IMR-90 (cell line): Measurements from ENCODE around the gene C3orf70. TPM values are rescaled to one million over a fixed set of nuclear protein-coding genes. Genes with fewer than 3 reads are reported as not detected.

Experiments used
- ATAC-seq: fragments of 200-7000 bp; cut with Tn5 transposase; 2 replicates; pipeline ENCODE4 v1.9.1; 2020; ENCODE audit warnings: low read depth, mild to moderate bottlenecking, moderate library complexity
- BruUV-seq: library from RNA; stranded (reverse); fragments of 400-500 nt; replicated peaks from 2 replicates; lab custom pipeline; 2021; lab: Mats Ljungman, UMichigan
- CTCF ChIA-PET: fragments of 300-600 bp; formaldehyde crosslinking; extraction: SDS; loops from one replicate; lab custom pipeline; 2021; ENCODE audit warnings: antibody characterized with exemption; lab: Yijun Ruan, JAX
- POLR2A ChIA-PET: fragments of 300-600 bp; sonication (Branson Sonifier 250); formaldehyde crosslinking; loops from one replicate; lab custom pipeline; 2022; ENCODE audit warnings: antibody characterized with exemption; ENCODE audit not compliant: unreplicated experiment; lab: Charles Lee
- DNase-seq: peaks from one replicate; pipeline ENCODE4 v3.0.0; 2013
- H2AFZ ChIP-seq: replicated peaks from 2 replicates; pipeline ENCODE3; 2013; ENCODE audit warnings: low read length, mild to moderate bottlenecking; ENCODE audit not compliant: poor library complexity
- H2AK5ac ChIP-seq: 2 replicates; pipeline ENCODE4 v1.6.1; 2013; ENCODE audit warnings: low read depth, low read length, inconsistent platforms
- H2AK9ac ChIP-seq: replicated peaks from 2 replicates; pipeline ENCODE3; 2013; ENCODE audit warnings: mild to moderate bottlenecking, low read depth, low read length, moderate library complexity; ENCODE audit not compliant: poor library complexity
- H2BK120ac ChIP-seq: 2 replicates; pipeline ENCODE4 v1.6.1; 2013; ENCODE audit warnings: low read depth, low read length, inconsistent platforms
- H2BK15ac ChIP-seq: 3 replicates; pipeline ENCODE4 v1.6.1; 2013; ENCODE audit warnings: low read depth, low read length, inconsistent platforms
- H2BK20ac ChIP-seq: 2 replicates; pipeline ENCODE4 v1.6.1; 2013; ENCODE audit warnings: low read depth, mild to moderate bottlenecking, inconsistent platforms, low read length, moderate library complexity
- H2BK5ac ChIP-seq: 2 replicates; pipeline ENCODE4 v1.6.1; 2013; ENCODE audit warnings: mild to moderate bottlenecking, low read depth, low read length, inconsistent platforms; ENCODE audit not compliant: poor library complexity, severe bottlenecking
- H3K14ac ChIP-seq: replicated peaks from 2 replicates; pipeline ENCODE4 v1.6.1; 2013; ENCODE audit warnings: low read depth, low read length, inconsistent platforms
- H3K18ac ChIP-seq: 2 replicates; pipeline ENCODE4 v1.6.1; 2013; ENCODE audit warnings: low read depth, low read length, control low read depth
- H3K23ac ChIP-seq: 2 replicates; pipeline ENCODE4 v1.6.1; 2013; ENCODE audit warnings: low read depth, low read length, inconsistent platforms
- H3K27ac ChIP-seq: 2 replicates; pipeline ENCODE4 v1.5.1; 2013; ENCODE audit warnings: mild to moderate bottlenecking, control low read depth, low read length; ENCODE audit not compliant: insufficient read depth
- H3K27me3 ChIP-seq: 2 replicates; pipeline ENCODE4 v1.6.1; 2013; ENCODE audit warnings: low read length; ENCODE audit not compliant: control insufficient read depth, insufficient read depth
- H3K36me3 ChIP-seq: 2 replicates; pipeline ENCODE4 v1.6.1; 2013; ENCODE audit warnings: low read length, mixed read lengths; ENCODE audit not compliant: control insufficient read depth, insufficient read depth
- H3K4ac ChIP-seq: 2 replicates; pipeline ENCODE4 v1.6.1; 2013; ENCODE audit warnings: low read depth, low read length, inconsistent platforms
- H3K4me1 ChIP-seq: 2 replicates; pipeline ENCODE4 v1.6.1; 2013; ENCODE audit warnings: low read length, mixed read lengths; ENCODE audit not compliant: control insufficient read depth, insufficient read depth
- H3K4me2 ChIP-seq: 2 replicates; pipeline ENCODE4 v1.6.1; 2013; ENCODE audit warnings: low read depth, mild to moderate bottlenecking, control low read depth, low read length, moderate library complexity
- H3K4me3 ChIP-seq: 2 replicates; pipeline ENCODE4 v1.5.1; 2013; ENCODE audit warnings: low read depth, mild to moderate bottlenecking, control low read depth, low read length, moderate library complexity; ENCODE audit not compliant: insufficient read depth
- H3K56ac ChIP-seq: 2 replicates; pipeline ENCODE4 v1.6.1; 2013; ENCODE audit warnings: low read length, inconsistent platforms; ENCODE audit not compliant: insufficient read depth; ENCODE audit errors: extremely low read depth
- H3K79me1 ChIP-seq, 2 experiments: 2 replicates each; pipeline ENCODE4 v1.6.1; 2013; ENCODE audit warnings: low read length in 2 of 2, inconsistent platforms in 1 of 2, low read depth in 1 of 2
- H3K9ac ChIP-seq: 2 replicates; pipeline ENCODE4 v1.6.1; 2013; ENCODE audit warnings: low read depth, low read length, control low read depth
- H3K9me1 ChIP-seq: 2 replicates; pipeline ENCODE4 v1.6.1; 2013; ENCODE audit warnings: low read length, inconsistent platforms; ENCODE audit not compliant: insufficient read depth
- H3K9me3 ChIP-seq: 2 replicates; pipeline ENCODE4 v1.6.1; 2013; ENCODE audit warnings: low read length; ENCODE audit not compliant: control insufficient read depth, insufficient read depth
- H4K20me1 ChIP-seq: 2 replicates; pipeline ENCODE4 v1.6.1; 2013; ENCODE audit warnings: low read length, inconsistent platforms; ENCODE audit not compliant: insufficient read depth
- H4K5ac ChIP-seq: 2 replicates; pipeline ENCODE4 v1.6.1; 2013; ENCODE audit warnings: mild to moderate bottlenecking, low read depth, low read length, control low read depth
- H4K8ac ChIP-seq, 2 experiments: 2 replicates each; pipeline ENCODE4 v1.6.1; 2013; ENCODE audit warnings: low read depth in 2 of 2, low read length in 2 of 2, control low read depth in 1 of 2, inconsistent platforms in 1 of 2
- H4K91ac ChIP-seq: 2 replicates; pipeline ENCODE4 v1.6.1; 2013; ENCODE audit warnings: low read depth, low read length, inconsistent platforms; ENCODE audit not compliant: insufficient read depth
- BHLHE40 ChIP-seq: fragments of 150-350 bp; IDR thresholded peaks from 2 replicates; pipeline ENCODE4 v1.6.1; 2016; ENCODE audit warnings: mild to moderate bottlenecking, low read depth, low read length
- CEBPB ChIP-seq: IDR thresholded peaks from 2 replicates; pipeline ENCODE4 v1.6.1; 2012; ENCODE audit warnings: low read depth, low read length, improper control_type of control experiment
- CHD1 ChIP-seq: IDR thresholded peaks from 2 replicates; pipeline ENCODE4 v1.6.1; 2012; ENCODE audit warnings: low read depth, low read length, improper control_type of control experiment
- CTCF ChIP-seq: conservative IDR thresholded peaks from 2 replicates; pipeline ENCODE4 v1.5.1; 2012; ENCODE audit warnings: mild to moderate bottlenecking, low read depth, low read length, improper control_type of control experiment
- ELK1 ChIP-seq: fragments of 150-350 bp; IDR thresholded peaks from 2 replicates; pipeline ENCODE4 v1.6.1; 2016; ENCODE audit warnings: low read depth, mild to moderate bottlenecking, low read length, moderate library complexity, borderline replicate concordance
- FOS ChIP-seq: fragments of 150-350 bp; IDR thresholded peaks from 2 replicates; pipeline ENCODE4 v1.6.1; 2016; ENCODE audit warnings: low read depth, low read length
- MAFK ChIP-seq: IDR thresholded peaks from 2 replicates; pipeline ENCODE4 v1.6.1; 2012; ENCODE audit warnings: low read depth, low read length, improper control_type of control experiment
- MAZ ChIP-seq: IDR thresholded peaks from 2 replicates; pipeline ENCODE4 v1.6.1; 2012; ENCODE audit warnings: low read depth, mild to moderate bottlenecking, low read length, improper control_type of control experiment, moderate library complexity, borderline replicate concordance
- MXI1 ChIP-seq: IDR thresholded peaks from 2 replicates; pipeline ENCODE4 v1.6.1; 2012; ENCODE audit warnings: low read depth, mild to moderate bottlenecking, low read length, moderate library complexity, borderline replicate concordance
- NFE2L2 ChIP-seq: fragments of 150-350 bp; IDR thresholded peaks from 2 replicates; pipeline ENCODE4 v1.6.1; 2016; ENCODE audit warnings: low read depth, mild to moderate bottlenecking, low read length
- POLR2A ChIP-seq: IDR thresholded peaks from 2 replicates; pipeline ENCODE4 v1.6.1; 2012; ENCODE audit warnings: mild to moderate bottlenecking, low read depth, low read length
- RAD21 ChIP-seq: IDR thresholded peaks from 2 replicates; pipeline ENCODE4 v1.6.1; 2012; ENCODE audit warnings: low read length, improper control_type of control experiment
- RCOR1 ChIP-seq: IDR thresholded peaks from 2 replicates; pipeline ENCODE4 v1.6.1; 2012; ENCODE audit warnings: mild to moderate bottlenecking, low read length, improper control_type of control experiment; ENCODE audit not compliant: insufficient replicate concordance
- RFX5 ChIP-seq: IDR thresholded peaks from 2 replicates; pipeline ENCODE4 v1.8.0; 2012; ENCODE audit warnings: low read depth, mild to moderate bottlenecking, low read length, moderate library complexity
- SMC3 ChIP-seq: fragments of 150-350 bp; IDR thresholded peaks from 2 replicates; pipeline ENCODE4 v1.6.1; 2016; ENCODE audit warnings: low read depth, mild to moderate bottlenecking, antibody characterized with exemption, low read length, moderate library complexity
- WGBS, 2 experiments: methylation state at CpG; one replicate each; pipeline versions ENCODE4 v1.1.5 to v1.1.7; 2013; ENCODE audit warnings: missing lambda C conversion rate in 2 of 2; ENCODE audit not compliant: insufficient read length in 1 of 2; ENCODE audit errors: extremely low coverage in 2 of 2; 5-methylcytosine and 5-hydroxymethylcytosine counted together
- dilution Hi-C: fragments of 300-500 bp; cut with HindIII; formaldehyde crosslinking; loops from one replicate; pipeline ENCODE4 v1.14.3; 2018; ENCODE audit warnings: low sequenced_read_pairs; ENCODE audit not compliant: unreplicated experiment
- in situ Hi-C: fragments of 300-500 bp; cut with MboI; formaldehyde crosslinking; loops from 3 replicates; pipeline ENCODE4 v1.14.3; 2019; ENCODE audit warnings: low sequenced_read_pairs, inconsistent platforms, mixed read lengths
- intact Hi-C: fragments of 100-400 bp; cut with micrococcal nuclease; formaldehyde crosslinking; loops from 2 replicates; pipeline ENCODE4 v1.10.0; 2022
- polyA plus RNA-seq, 3 experiments: library from polyadenylated mRNA; depleted of rRNA; stranded (reverse); fragments of >200 nt; gene quantifications; 2 replicates each; pipeline ENCODE4 v1.2.3, GENCODE V29; 2012; ENCODE audit warnings: low replicate concordance in 1 of 3
- total RNA-seq: library from RNA; depleted of rRNA; stranded (reverse); fragments of >200 nt; gene quantifications from 2 replicates; pipeline ENCODE4 v1.2.3, GENCODE V29; 2012
- TF ChIP-seq, protein P1 (sequence below): fragments of 150-350 bp; IDR thresholded peaks from 2 replicates; pipeline ENCODE4 v1.6.1; 2017; ENCODE audit warnings: mild to moderate bottlenecking, antibody characterized with exemption, low read length, low read depth

C3orf70 gene
- total and polyA plus RNA-seq, 2 of the 4 experiments (the other 2 are of a cell fraction): 0.96 to 1.8 TPM

GRCh38 chr3:185066251-185066650 lies 86.6 kb downstream of the C3orf70 start:
- intact Hi-C loops (no loop called here), in situ Hi-C loops (no loop called here), dilution Hi-C loops (no loop called here)
- Histone ChIP-seq H3K4me3 (no peak overlapping the region), H3K79me1 (no peaks in the 10 kb centered on the region), H3K14ac (no peak overlapping the region), H2BK15ac (no peak overlapping the region), H4K8ac (no peak overlapping the region), H3K4me2 (no peak overlapping the region), H3K18ac (no peak overlapping the region), H3K36me3 (no peaks in the 10 kb centered on the region), H3K56ac (no peak overlapping the region), H2AFZ (no peak overlapping the region), H3K4ac (no peak overlapping the region), H4K5ac (no peak overlapping the region), H2AK9ac (no peak overlapping the region), H2BK20ac (no peak overlapping the region), H3K9me1 (no peaks in the 10 kb centered on the region), H4K91ac (no peak overlapping the region), H3K27me3 (no peaks in the 10 kb centered on the region; the same call in 1 of the 2 replicates), H3K9ac (no peak overlapping the region), H3K4me1 (no peaks in the 10 kb centered on the region), H2AK5ac (no peak overlapping the region), H2BK120ac (no peak overlapping the region), H2BK5ac (no peak overlapping the region), H3K9me3 (no peaks in the 10 kb centered on the region), H4K20me1 (no peaks in the 10 kb centered on the region), H3K23ac (no peak overlapping the region), H3K27ac (no peak overlapping the region)
- WGBS, 2 experiments: no CpG with 5 or more reads among the region's 4 CpGs
- POLR2A ChIA-PET: no interaction called here
- TF ChIP-seq CTCF: no peak
- TF ChIP-seq ELK1: no peak
- TF ChIP-seq MAFK: no peak
- no peak for TF ChIP-seq FOS
- TF ChIP-seq RCOR1: no peak
- TF ChIP-seq NFE2L2: no peak
- TF ChIP-seq MAZ: no peak
- TF ChIP-seq SMC3: no peak
- no peak for TF ChIP-seq MXI1
- TF ChIP-seq RAD21: no peak
- TF ChIP-seq CEBPB: no peak
- TF ChIP-seq, protein P1, sequence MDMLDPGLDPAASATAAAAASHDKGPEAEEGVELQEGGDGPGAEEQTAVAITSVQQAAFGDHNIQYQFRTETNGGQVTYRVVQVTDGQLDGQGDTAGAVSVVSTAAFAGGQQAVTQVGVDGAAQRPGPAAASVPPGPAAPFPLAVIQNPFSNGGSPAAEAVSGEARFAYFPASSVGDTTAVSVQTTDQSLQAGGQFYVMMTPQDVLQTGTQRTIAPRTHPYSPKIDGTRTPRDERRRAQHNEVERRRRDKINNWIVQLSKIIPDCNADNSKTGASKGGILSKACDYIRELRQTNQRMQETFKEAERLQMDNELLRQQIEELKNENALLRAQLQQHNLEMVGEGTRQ: no peak
- no peak for TF ChIP-seq RFX5
- TF ChIP-seq BHLHE40: no peak
- no peak for TF ChIP-seq CHD1
- no peak for TF ChIP-seq POLR2A
- no peak for ATAC-seq
- DNase-seq: no peak
- CTCF ChIA-PET: no interaction called here
- BruUV-seq: no TSS peak
